ENCODE data around the gene PHLDA2.

Gene PHLDA2

DNA sequence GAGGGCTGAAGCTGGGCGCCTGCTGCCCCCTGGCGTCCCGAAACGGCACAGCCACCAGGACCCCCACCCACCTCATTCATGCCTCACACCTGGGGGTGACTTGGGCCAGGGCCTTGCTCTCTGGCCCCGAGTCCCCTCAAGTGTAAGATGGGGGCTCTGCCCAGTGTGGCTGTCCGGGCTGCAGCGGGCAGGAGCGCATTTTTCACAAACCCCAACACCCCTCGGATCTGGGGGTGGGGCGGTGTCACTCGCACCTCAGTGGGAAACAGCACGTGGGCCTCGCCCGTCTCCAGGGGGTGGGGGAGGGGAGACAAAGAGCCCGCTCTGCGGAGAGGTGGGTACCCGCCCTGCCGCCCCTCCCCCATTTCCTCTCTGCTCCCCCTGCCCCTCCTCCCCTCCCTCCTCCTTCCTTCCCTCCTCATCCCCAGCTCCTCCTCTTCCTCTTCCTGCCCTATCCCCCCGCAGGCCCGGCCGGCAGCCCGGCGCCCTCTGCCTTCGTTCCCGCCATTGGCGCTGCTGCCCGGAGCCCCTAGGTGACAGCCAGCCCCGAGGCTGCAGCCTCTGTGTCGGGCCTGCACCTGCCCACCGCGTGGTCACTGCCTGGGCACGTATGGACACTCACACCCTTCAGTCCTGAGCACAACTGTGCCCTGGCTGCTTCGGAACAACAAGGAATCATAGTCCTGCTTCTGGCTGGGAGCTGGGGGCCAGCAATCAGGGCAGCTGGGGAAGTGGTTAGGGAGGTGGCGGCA lies 36.8 kb downstream of the PHLDA2 start:
- no peak for DNase-seq

DNA sequence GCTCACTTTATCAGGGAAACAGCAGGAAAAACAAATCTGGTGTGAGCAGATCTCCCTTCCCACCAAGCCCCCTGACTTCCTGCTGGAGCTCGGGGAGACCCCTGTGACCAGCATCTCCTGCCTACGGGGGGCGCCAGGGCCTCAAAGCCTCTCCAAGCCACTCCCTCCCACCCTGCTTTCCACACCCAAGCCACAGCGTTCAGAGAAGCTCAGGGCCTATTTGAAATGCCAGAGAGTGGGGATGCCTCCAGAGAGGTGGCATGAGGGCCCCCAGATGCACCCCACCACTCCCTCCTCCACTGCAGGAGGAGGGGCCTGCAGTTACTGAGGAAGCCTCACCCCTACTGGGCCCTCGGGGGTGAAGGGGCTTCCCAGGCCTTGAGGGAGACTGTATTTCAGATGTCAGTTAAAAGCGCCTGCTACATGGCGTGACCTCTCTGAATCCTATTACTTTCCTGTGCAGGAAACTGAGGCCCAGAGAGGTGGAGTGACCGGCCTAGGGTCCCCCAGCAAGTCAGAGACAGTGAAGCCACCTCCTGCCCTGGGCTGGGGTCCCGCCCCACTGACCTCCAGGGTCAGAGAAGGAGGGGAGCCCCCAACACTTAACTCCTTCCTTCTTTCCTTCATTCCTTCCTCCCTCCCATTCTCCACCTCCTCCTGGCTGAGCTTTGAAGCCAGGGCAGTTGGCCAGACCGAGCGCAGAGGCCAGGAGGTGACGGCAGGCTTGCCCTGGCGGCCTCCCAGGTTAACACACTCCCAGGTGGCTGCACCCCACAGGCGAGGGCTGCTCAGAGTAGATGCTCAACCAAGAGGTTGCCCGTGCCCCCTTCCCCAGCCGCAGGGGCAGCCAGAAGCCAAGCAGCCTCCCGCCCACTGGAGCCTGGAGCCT lies 37.6 kb downstream of the PHLDA2 start:
- DNase-seq = no peak

- DNase-seq = no peak
These were observed 38.5 kb downstream of the PHLDA2 start for GRCh38 chr11:2890466-2891294.

GRCh38 chr11:2889362-2890273 lies 39.6 kb downstream of the PHLDA2 start:
- DNase-seq = no peak

GRCh38 chr11:2888266-2888968 lies 40.8 kb downstream of the PHLDA2 start:
- peak; percentile 28 for DNase-seq

DNA sequence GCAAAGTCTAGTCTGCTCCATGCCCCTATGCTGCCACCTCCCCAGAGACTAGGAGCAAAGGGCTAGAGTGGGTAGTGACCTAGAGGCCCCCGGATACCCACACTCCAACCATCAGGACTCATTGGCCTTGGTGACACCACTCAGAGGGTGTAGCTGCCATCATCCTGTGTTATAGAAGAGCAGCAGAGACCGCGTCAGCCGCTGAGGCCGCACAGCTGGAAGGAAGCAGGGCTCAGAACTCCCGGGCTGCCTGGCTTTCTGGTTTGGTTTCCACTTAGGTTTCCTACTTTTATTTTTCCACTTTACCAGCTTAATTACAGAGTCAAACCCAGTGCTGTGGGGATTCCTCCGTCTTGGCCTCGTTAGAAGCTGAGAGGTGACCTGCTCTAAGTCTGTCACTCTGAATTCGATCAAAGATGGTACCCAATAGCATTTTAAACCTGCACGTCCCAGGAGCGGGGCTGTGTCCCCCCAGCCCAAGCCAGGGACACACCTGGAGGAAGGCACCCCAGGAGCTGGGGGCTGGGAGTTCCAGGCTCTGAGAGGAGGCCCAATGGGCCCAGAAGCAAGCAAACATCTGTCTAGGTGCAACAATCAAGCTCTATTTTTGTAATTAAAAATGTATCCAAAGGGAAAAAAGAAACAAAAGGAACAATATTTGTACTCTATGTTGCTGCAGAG lies 41.6 kb downstream of the PHLDA2 start:
- DNase-seq = no peak

DNA sequence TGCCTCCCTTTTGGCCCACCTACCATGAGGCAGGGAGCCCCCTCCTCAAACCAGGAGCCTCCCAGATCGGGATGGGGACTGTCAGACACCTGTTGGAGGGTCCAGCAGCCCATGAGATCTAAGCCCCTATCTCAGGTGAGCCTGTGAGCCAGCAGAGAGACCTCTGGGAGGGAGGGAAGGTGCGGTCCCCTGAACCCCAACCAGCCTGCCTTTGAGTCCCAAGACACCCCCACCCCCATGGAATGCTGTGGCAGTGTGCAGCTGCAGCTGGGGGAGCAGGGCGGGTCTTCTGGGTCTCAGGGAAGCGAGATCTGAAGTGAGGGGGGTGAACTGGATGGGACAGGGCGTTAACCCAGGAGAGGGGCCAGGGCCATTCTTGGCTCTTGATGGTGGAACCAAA lies 42.3 kb downstream of the PHLDA2 start:
- DNase-seq = no peak

GRCh38 chr11:2886191-2886894 lies 42.9 kb downstream of the PHLDA2 start:
- DNase-seq = no peak

- DNase-seq = peak; percentile 11
These were observed 43.5 kb downstream of the PHLDA2 start, which contains the start of gene CDKN1C for GRCh38 chr11:2885678-2886081. Gene CDKN1C (minus strand): TSS chr11:2885775. CDS start chr11:2885456, 319 bp downstream.

DNA sequence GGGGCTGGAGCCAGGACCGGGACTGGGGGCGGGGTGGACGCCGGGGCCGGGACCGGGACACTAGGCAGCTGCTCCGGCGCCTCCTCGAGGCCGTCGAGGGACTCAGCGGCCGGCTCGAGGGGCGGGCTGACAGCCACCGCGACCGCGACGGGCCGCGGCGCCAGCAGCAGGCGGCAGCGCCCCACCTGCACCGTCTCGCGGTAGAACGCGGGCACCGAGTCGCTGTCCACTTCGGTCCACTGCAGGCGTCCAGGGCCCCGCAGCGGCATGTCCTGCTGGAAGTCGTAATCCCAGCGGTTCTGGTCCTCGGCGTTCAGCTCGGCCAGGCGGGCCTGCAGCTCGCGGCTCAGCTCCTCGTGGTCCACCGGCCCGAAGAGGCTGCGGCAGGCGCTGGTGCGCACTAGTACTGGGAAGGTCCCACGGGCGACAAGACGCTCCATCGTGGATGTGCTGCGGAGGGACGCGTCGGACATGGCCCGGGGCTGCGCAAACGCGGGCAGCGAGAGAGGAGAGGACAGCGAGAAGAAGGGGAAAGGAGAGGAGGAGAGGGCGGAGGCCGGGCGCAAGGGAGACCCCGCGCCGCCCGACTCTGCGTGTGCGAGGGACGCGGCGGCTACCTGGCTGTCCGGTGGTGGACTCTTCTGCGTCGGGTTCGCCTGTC lies 44.1 kb downstream of the PHLDA2 start:
- DNase-seq = no peak

- no peak for DNase-seq
These were observed 45.0 kb downstream of the PHLDA2 start for GRCh38 chr11:2883979-2884815.

GRCh38 chr11:2883640-2883978 lies 45.6 kb downstream of the PHLDA2 start:
- DNase-seq = no peak

DNA sequence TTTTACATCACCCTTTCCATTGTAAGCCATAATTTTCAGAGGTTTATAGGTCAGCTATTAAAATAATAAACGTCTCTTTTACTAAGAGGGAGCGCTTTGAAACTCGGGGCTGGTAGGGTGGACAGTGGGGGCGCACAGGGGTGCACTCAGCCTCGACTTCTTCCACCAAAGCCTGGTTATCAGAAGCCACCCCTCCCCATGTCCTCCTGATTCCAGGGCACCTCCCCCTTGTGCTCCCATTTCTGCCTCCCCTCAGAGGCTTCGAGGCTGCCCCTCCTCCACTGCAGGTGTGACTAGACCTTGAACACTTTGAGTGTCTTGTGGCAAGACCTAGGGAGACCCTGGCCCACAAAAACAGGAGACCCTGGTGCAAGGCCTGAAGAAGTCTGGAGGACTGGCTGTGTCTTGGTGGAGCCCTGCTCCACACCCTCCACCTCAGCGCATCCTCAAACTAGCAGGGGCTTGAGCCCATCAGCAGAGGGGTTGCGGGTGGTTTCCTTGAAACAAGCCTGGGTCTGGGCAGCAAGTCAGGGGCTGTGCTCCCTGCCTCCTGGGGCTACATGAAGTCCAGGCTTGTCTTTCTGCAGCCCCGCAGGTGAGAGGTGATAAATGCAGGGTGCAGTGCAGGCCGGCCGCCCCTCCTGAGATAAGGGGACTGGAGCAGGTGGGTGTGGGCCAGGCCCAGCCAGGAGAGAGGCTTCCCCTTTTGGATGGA lies 46.7 kb downstream of the PHLDA2 start:
- DNase-seq = no peak

DNA sequence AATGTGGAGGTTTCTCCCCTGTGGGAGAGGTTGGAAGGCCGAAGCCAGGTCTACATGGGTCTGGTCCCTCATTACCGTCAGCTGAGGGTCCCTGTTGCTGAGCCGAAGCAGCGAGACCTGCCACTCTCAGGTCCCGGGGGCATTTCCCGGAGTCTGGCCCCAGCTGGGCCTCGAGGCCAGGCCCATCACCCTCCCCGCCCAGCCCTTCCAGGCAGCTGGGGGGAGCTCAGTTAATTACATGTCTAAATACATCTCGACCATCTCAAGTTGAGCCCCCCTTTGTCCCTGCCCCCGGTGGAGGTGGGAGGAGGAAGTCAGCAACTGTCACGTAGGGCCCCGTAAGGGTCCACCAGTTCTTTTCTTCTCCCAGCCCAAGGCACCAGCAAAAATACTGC lies 47.2 kb downstream of the PHLDA2 start:
- no peak for DNase-seq

- no peak for DNase-seq
These were observed 47.9 kb downstream of the PHLDA2 start for GRCh38 chr11:2881076-2881980.

DNA sequence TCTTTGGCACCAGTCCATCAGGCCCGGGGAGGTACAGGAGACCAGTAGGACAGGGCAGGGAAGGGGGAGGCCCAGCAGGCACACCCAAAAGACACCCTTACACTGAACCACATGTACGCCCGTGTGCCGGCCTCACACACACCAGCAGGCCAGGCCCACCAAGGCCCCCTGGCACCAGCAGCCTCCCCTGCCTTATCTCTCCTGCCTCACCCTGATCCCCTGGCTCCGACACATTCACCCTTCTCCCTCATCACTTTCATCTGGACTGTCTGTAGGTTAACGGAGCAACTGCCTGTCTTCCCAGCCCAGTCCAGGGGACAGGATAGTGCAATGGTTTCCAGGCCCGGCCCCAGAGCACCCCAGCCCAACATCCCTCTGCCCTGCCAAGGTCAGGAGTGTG lies 48.6 kb downstream of the PHLDA2 start:
- DNase-seq = no peak

DNA sequence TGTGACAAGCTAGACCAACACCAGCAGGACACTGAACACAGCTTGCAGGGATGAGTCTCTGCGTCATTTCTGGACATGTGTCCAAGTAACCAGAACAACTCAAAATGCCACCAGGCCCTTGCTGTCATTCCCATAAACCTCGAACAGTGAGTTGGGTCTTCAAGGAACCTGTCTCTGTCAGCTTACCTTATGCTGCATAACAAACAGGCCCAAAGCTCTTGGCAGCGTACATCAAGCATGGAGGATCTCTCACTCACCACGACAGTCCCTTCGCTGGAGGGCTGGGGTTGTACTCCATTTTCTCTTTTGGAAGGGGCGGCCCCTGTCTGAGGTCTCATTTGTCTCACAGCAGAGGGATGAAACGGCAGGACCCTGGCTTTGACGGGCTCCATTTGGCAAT lies 50.4 kb downstream of the PHLDA2 start:
- no peak for DNase-seq
